HG02938 (cell line): ENCODE data around the gene MLLT3.

ENCODE experiments used
- ATAC-seq: cut with Tn5 transposase; IDR thresholded peaks from one replicate; pipeline ENCODE4 v1.9.1; 2021; ENCODE audit warnings: mild to moderate bottlenecking, moderate library complexity; ENCODE audit not compliant: unreplicated experiment

MLLT3 gene

GRCh38 chr9:20316372-20316771 is 305.9 kb downstream of the MLLT3 start:
- no peak for ATAC-seq

GRCh38 chr9:20315677-20316076 is 306.6 kb downstream of the MLLT3 start:
- no peak for ATAC-seq

- ATAC-seq = no peak
Measured at GRCh38 chr9:20314981-20315380, 307.3 kb downstream of the MLLT3 start.

GRCh38 chr9:20313415-20313814 is 308.9 kb downstream of the MLLT3 start:
- ATAC-seq = no peak

GRCh38 chr9:20312732-20313131 is 309.6 kb downstream of the MLLT3 start:
- no peak for ATAC-seq

- no peak for ATAC-seq
Measured at GRCh38 chr9:20310024-20310423, 312.3 kb downstream of the MLLT3 start.

- ATAC-seq = no peak
Measured at GRCh38 chr9:20309124-20309523, 313.2 kb downstream of the MLLT3 start.

- ATAC-seq = no peak
Measured at GRCh38 chr9:20307621-20308020, 314.7 kb downstream of the MLLT3 start.

- ATAC-seq = no peak
Measured at GRCh38 chr9:20305452-20305851, 316.8 kb downstream of the MLLT3 start.

GRCh38 chr9:20303996-20304395 is 318.3 kb downstream of the MLLT3 start:
- ATAC-seq = no peak

- ATAC-seq = no peak
Measured at GRCh38 chr9:20303066-20303465, 319.2 kb downstream of the MLLT3 start.

GRCh38 chr9:20302197-20302596 is 320.1 kb downstream of the MLLT3 start:
- ATAC-seq = no peak

GRCh38 chr9:20300430-20301115 is 321.7 kb downstream of the MLLT3 start:
- no peak for ATAC-seq

- ATAC-seq = no peak
Measured at GRCh38 chr9:20297646-20298084, 324.6 kb downstream of the MLLT3 start.

- ATAC-seq = no peak
Measured at GRCh38 chr9:20295555-20295954, 326.7 kb downstream of the MLLT3 start.

GRCh38 chr9:20294046-20294750 is 328.1 kb downstream of the MLLT3 start:
- ATAC-seq = no peak

- ATAC-seq = no peak
Measured at GRCh38 chr9:20292002-20292401, 330.3 kb downstream of the MLLT3 start.
